HUES48 (cell line): Measurements from ENCODE around the gene HEMGN.

ENCODE experiments used
- H3K27ac ChIP-seq: one replicate; pipeline ENCODE4 v1.7.0; 2013; ENCODE audit warnings: low read depth, low read length, inconsistent platforms
- H3K27me3 ChIP-seq: 2 replicates; pipeline ENCODE4 v1.6.1; 2013; ENCODE audit warnings: mild to moderate bottlenecking, low read length; ENCODE audit not compliant: control insufficient read depth, insufficient read depth
- H3K36me3 ChIP-seq: 2 replicates; pipeline ENCODE4 v1.6.1; 2013; ENCODE audit warnings: low read length; ENCODE audit not compliant: control insufficient read depth, insufficient read depth
- H3K4me1 ChIP-seq: 2 replicates; pipeline ENCODE4 v1.6.1; 2013; ENCODE audit warnings: mild to moderate bottlenecking, low read length; ENCODE audit not compliant: control insufficient read depth, insufficient read depth
- H3K4me3 ChIP-seq: 2 replicates; pipeline ENCODE4 v1.5.1; 2013; ENCODE audit warnings: mild to moderate bottlenecking, low read depth, low read length
- H3K9ac ChIP-seq: 2 replicates; pipeline ENCODE4 v1.6.1; 2013; ENCODE audit warnings: mild to moderate bottlenecking, low read depth, low read length, moderate library complexity
- H3K9me3 ChIP-seq: 2 replicates; pipeline ENCODE4 v1.6.1; 2013; ENCODE audit warnings: low read length; ENCODE audit not compliant: control insufficient read depth, insufficient read depth

The HEMGN gene

GRCh38 chr9:97943308-97943855 lies 5.4 kb upstream of the HEMGN start:
- H3K9me3 ChIP-seq: no peaks in the 10 kb centered on the region
- no peak overlapping the region for H3K9ac ChIP-seq
- H3K27ac ChIP-seq: no peak overlapping the region
- H3K4me3 ChIP-seq: no peak overlapping the region
- peaks cover 55% of the 10 kb centered on the region for H3K27me3 ChIP-seq
- H3K36me3 ChIP-seq: no peaks in the 10 kb centered on the region
- no peaks in the 10 kb centered on the region for H3K4me1 ChIP-seq

DNA sequence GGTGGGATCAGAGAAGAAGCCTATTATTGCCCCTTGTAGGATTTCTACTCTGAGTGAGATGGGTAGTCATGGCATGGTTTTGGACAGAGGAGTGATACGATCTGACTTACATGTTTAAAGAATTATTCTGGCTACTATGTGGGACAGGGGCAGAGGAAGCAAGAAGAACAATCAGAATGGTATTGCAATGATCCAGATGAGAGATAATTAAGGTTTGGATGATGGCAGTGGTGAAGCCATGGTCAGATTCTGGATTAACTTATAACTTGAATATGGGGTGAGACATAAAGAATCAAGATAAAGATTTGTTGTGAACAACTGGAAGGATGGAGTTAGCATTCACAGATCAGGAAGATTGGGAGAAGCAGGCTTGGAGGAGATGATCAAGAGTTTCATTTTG lies 3.4 kb upstream of the HEMGN start:
- H3K27ac ChIP-seq: no peak overlapping the region
- no peaks in the 10 kb centered on the region for H3K9me3 ChIP-seq
- peaks cover 67% of the 10 kb centered on the region for H3K27me3 ChIP-seq
- no peaks in the 10 kb centered on the region for H3K4me1 ChIP-seq
- H3K36me3 ChIP-seq: no peaks in the 10 kb centered on the region
- no peak overlapping the region for H3K9ac ChIP-seq
- no peak overlapping the region for H3K4me3 ChIP-seq

DNA sequence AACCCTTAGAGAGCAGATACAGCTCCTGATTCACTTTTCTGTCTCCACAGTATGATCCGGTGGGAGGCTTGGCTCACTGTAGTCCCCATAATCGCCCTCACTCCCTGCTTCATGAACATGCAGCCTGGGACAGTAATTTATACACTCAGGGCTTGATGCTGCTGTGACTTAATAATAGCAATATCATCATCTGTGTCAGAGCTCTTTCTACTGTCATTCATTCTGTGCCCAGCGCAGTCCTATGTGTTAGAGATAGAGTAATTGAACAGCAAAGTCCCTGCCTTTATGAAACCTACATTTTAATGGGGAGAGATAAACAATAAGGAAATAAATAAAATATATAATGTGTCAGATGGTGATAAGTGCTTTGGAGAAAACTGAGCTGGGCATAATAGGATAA lies 2.8 kb upstream of the HEMGN start:
- H3K9me3 ChIP-seq: no peaks in the 10 kb centered on the region
- peaks cover 73% of the 10 kb centered on the region for H3K27me3 ChIP-seq
- no peak overlapping the region for H3K4me3 ChIP-seq
- no peaks in the 10 kb centered on the region for H3K4me1 ChIP-seq
- H3K27ac ChIP-seq: no peak overlapping the region
- H3K9ac ChIP-seq: no peak overlapping the region
- H3K36me3 ChIP-seq: no peaks in the 10 kb centered on the region

DNA sequence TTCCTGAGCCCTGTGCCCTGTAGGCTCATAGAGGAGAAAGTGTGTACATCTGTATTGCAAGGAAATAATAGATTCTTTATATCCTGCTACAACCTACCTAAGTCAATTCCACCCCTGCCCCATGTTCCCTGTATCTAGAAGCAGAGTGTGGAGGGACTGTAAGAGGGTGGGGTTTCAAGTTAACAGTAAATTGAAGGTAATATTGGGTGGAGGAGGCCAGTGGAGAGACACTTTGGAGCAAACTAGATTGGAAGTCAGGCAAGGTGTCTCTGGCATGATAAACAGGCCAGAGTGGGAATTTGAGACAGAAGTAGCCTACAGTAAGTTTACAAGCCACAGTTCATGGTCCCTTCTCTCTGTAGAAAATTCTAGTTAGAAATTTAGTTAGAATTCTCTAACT lies 2.3 kb upstream of the HEMGN start:
- H3K4me3 ChIP-seq: no peak overlapping the region
- no peak overlapping the region for H3K9ac ChIP-seq
- H3K4me1 ChIP-seq: no peaks in the 10 kb centered on the region
- peaks cover 78% of the 10 kb centered on the region for H3K27me3 ChIP-seq
- no peaks in the 10 kb centered on the region for H3K9me3 ChIP-seq
- no peaks in the 10 kb centered on the region for H3K36me3 ChIP-seq
- no peak overlapping the region for H3K27ac ChIP-seq

GRCh38 chr9:97936998-97937397 lies 974 bp downstream of the HEMGN start:
- H3K9me3 ChIP-seq: no peaks in the 10 kb centered on the region
- H3K27me3 ChIP-seq: peaks cover 65% of the 10 kb centered on the region
- no peak overlapping the region for H3K9ac ChIP-seq
- H3K4me1 ChIP-seq: 0 out of 2 replicates have a peak, but pooled peaks cover 4% of the 10 kb centered on the region
- no peak overlapping the region for H3K27ac ChIP-seq
- no peaks in the 10 kb centered on the region for H3K36me3 ChIP-seq
- no peak overlapping the region for H3K4me3 ChIP-seq

GRCh38 chr9:97935276-97935675 lies 2.7 kb downstream of the HEMGN start:
- Histone ChIP-seq H3K9me3 (no peaks in the 10 kb centered on the region), H3K36me3 (no peaks in the 10 kb centered on the region), H3K4me1 (0 out of 2 replicates have a peak, but pooled peaks cover 4% of the 10 kb centered on the region), H3K4me3 (no peak overlapping the region), H3K27ac (no peak overlapping the region), H3K27me3 (peaks cover 63% of the 10 kb centered on the region), H3K9ac (no peak overlapping the region)

GRCh38 chr9:97934321-97935115 lies 3.5 kb downstream of the HEMGN start:
- peaks cover 56% of the 10 kb centered on the region for H3K27me3 ChIP-seq
- H3K4me1 ChIP-seq: 0 out of 2 replicates have a peak, but pooled peaks cover 4% of the 10 kb centered on the region
- H3K27ac ChIP-seq: no peak overlapping the region
- H3K9ac ChIP-seq: no peak overlapping the region
- no peaks in the 10 kb centered on the region for H3K36me3 ChIP-seq
- no peaks in the 10 kb centered on the region for H3K9me3 ChIP-seq
- no peak overlapping the region for H3K4me3 ChIP-seq

DNA sequence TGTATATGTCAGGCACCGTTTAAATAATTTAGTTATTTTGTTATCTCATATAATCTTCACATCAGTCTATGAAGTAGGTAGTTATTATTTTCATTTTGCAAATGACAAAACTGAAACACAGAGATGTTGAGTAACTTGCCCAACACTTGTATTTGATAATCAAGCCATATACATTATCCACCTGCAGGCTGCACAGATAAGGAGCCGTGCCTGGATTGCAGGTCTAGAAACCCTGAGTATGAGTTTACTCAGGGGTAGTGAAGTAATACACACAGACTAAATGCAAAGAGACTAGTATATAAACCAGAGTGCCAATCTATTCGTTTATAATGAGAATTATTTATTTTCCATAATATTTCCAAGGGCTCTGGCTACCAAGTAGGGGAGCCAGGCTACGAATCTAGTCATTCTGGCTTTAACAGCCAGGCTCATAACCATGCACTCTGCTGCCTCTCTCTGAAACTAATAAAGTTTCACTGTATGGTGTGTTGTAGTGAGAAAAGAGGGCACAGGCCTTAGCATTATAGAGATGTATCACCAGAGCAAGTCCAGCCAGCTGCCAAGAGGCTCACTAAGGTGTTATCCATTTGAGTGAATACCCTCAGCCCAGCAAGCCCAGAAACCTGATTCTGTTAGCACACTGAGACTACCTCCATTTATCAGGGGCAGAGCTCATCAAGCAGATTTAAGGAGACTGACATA lies 4.5 kb downstream of the HEMGN start:
- peaks cover 55% of the 10 kb centered on the region for H3K27me3 ChIP-seq

DNA sequence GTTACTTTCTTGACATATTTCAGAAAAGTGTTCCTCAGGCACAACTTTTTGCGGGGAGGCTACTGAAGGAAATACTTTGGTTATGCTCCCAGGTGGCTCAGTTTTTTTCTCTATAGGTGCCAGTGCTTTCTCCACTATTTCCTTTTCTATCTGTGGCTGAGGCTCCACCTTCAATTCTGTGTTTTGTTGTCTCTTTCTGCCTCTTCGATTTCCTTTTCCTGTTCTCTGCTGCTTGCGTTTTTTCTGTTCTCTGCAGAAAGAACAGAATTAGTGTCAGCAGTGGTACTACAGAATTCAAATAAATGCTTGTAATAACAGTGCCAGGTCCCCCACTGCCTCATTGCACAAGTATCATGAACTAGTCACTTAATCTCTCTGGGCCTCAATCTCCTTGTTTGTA lies 7.0 kb downstream of the HEMGN start:
- Histone ChIP-seq H3K9ac (no peak overlapping the region), H3K4me1 (0 out of 2 replicates have a peak, but pooled peaks cover 4% of the 10 kb centered on the region), H3K36me3 (no peaks in the 10 kb centered on the region), H3K9me3 (no peaks in the 10 kb centered on the region), H3K4me3 (no peak overlapping the region), H3K27ac (no peak overlapping the region), H3K27me3 (peaks cover 55% of the 10 kb centered on the region)

More for the DNA sequence above, 4.5 kb downstream of the HEMGN start:
- no peaks in the 10 kb centered on the region for H3K36me3 ChIP-seq
- no peak overlapping the region for H3K4me3 ChIP-seq
- no peaks in the 10 kb centered on the region for H3K9me3 ChIP-seq
- no peak overlapping the region for H3K27ac ChIP-seq
- H3K4me1 ChIP-seq: 0 out of 2 replicates have a peak, but pooled peaks cover 4% of the 10 kb centered on the region
- no peak overlapping the region for H3K9ac ChIP-seq

DNA sequence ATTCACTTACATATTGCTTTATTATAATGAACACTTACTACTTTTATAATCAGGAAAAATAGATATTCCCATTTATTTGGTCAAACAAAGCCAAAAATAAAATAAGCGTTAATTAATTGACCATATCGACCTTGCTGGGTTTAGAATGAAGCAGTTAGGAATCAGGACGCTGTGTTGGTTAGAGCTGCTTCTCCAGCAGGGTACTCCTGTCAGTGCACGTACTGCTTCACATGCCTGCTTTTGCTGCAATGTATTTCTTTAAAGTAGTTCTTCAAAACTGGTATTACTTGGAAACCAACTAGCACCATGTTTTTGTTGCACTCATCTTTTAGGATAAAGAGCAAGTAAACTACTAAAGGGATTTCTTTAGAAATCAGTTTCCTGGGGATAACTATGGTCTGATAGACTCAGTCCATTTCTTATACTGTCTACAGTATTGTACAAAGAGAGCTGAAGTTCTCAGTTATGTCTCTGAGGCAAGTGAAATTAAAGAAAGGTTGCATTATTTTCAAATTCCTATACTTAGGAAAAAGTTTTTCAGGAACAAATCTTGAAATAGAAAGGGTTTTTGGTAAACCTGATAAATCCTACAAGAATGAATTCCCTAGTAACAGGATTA lies 8.9 kb downstream of the HEMGN start:
- Histone ChIP-seq H3K4me3 (no peak overlapping the region), H3K27me3 (peaks cover 52% of the 10 kb centered on the region), H3K4me1 (no peaks in the 10 kb centered on the region), H3K27ac (no peak overlapping the region), H3K9ac (no peak overlapping the region), H3K36me3 (no peaks in the 10 kb centered on the region), H3K9me3 (no peaks in the 10 kb centered on the region)
